GM13977 (cell line): Measurements from ENCODE around the gene HIBADH.
A peak's percentile ranks its signal among the peaks of the same experiment; 100 is the strongest.

Experiments used
- DNase-seq: peaks from one replicate; pipeline ENCODE4 v3.0.0; 2012; ENCODE audit warnings: low spot score
- CTCF ChIP-seq: IDR thresholded peaks from 2 replicates; pipeline ENCODE4 v1.5.1; 2012; ENCODE audit warnings: mild to moderate bottlenecking, control low read depth; ENCODE audit not compliant: insufficient read depth; ENCODE audit errors: extremely low read depth, missing control alignments
- in situ Hi-C: fragments of 300-500 bp; cut with MboI; formaldehyde crosslinking; loops from one replicate; pipeline ENCODE4 v1.12.0; 2022; ENCODE audit warnings: low sequenced_read_pairs, low pct_unique_long_range_greater_than_20kb, mixed read lengths, inconsistent platforms; ENCODE audit not compliant: unreplicated experiment

The HIBADH gene

GRCh38 chr7:27600247-27600646 is 62.4 kb downstream of the HIBADH start:
- in situ Hi-C loops = no loop called here
- TF ChIP-seq CTCF = no peak
- DNase-seq = no peak

- TF ChIP-seq CTCF = no peak
- no peak for DNase-seq
- in situ Hi-C loops = no loop called here
These were observed 67.7 kb downstream of the HIBADH start for GRCh38 chr7:27595009-27595408.

- TF ChIP-seq CTCF = no peak
- in situ Hi-C loops = no loop called here
- DNase-seq = no peak
These were observed 69.5 kb downstream of the HIBADH start for GRCh38 chr7:27593226-27593625.

GRCh38 chr7:27590416-27590815 is 72.3 kb downstream of the HIBADH start:
- TF ChIP-seq CTCF = no peak
- DNase-seq = no peak
- in situ Hi-C loops = no loop called here

- TF ChIP-seq CTCF = no peak
- DNase-seq = no peak
- in situ Hi-C loops = no loop called here
These were observed 75.3 kb downstream of the HIBADH start for GRCh38 chr7:27587429-27587828.

GRCh38 chr7:27586825-27587224 is 75.9 kb downstream of the HIBADH start:
- in situ Hi-C loops = no loop called here
- peak; percentile 24 for DNase-seq
- TF ChIP-seq CTCF = no peak
